HEK293 (cell line): ENCODE data around the gene NUP153.

ENCODE experiments used
- CTCF ChIP-seq: fragments of 450-650 bp; formaldehyde crosslinking; IDR thresholded peaks from 2 replicates; pipeline ENCODE4 v1.5.1; 2016; ENCODE audit warnings: missing biosample characterization, missing genetic modification characterization
- KLF9 ChIP-seq: fragments of 450-650 bp; formaldehyde crosslinking; IDR thresholded peaks from 2 replicates; pipeline ENCODE4 v1.5.1; 2016; ENCODE audit warnings: missing biosample characterization, missing genetic modification characterization, low read depth
- REST ChIP-seq: fragments of 450-650 bp; formaldehyde crosslinking; IDR thresholded peaks from 2 replicates; pipeline ENCODE4 v1.5.1; 2016; ENCODE audit warnings: missing biosample characterization, missing genetic modification characterization

- TF ChIP-seq KLF9 (no peak), CTCF (no peak), REST (no peak)
Measured at GRCh38 chr6:17740559-17741220, 34.0 kb upstream of the NUP153 start.
